Effector memory CD8-positive, alpha-beta T cell (primary cell): Measurements from ENCODE around the gene ZBTB17.
A peak's percentile ranks its signal among the peaks of the same experiment; 100 is the strongest.

Experiments used
- ATAC-seq: fragments of 150-1000 bp; cut with Tn5 transposase; replicated peaks from 2 replicates; pipeline ENCODE4 v1.10.0; 2021; ENCODE audit warnings: mild to moderate bottlenecking, moderate library complexity
- DNase-seq, 3 experiments: peaks; one replicate each; pipeline ENCODE4 v3.0.0; 2021
- H3K27ac Mint-ChIP-seq, 2 donors: one replicate each; pipeline ENCODE4 v1.8.0; 2022; ENCODE audit warnings: mild to moderate bottlenecking in 2 of 2, mixed read lengths in 2 of 2, moderate library complexity in 2 of 2
- H3K27me3 Mint-ChIP-seq, 2 donors: one replicate each; pipeline ENCODE4 v1.8.0; 2022; ENCODE audit warnings: mixed read lengths in 2 of 2
- H3K36me3 Mint-ChIP-seq: one replicate; pipeline ENCODE4 v1.8.0; 2022; ENCODE audit warnings: mild to moderate bottlenecking, moderate library complexity, mixed read lengths; ENCODE audit not compliant: insufficient read depth
- H3K4me1 Mint-ChIP-seq, 2 donors: one replicate each; pipeline ENCODE4 v1.8.0; 2022; ENCODE audit warnings: low read depth in 2 of 2, mixed read lengths in 2 of 2
- H3K4me3 Mint-ChIP-seq, 2 donors: one replicate each; pipeline ENCODE4 v1.8.0; 2022; ENCODE audit warnings: mild to moderate bottlenecking in 2 of 2, mixed read lengths in 2 of 2, moderate library complexity in 2 of 2
- H3K9me3 Mint-ChIP-seq, 2 donors: one replicate each; pipeline ENCODE4 v1.8.0; 2022; ENCODE audit warnings: mixed read lengths in 2 of 2

ZBTB17 gene

DNA sequence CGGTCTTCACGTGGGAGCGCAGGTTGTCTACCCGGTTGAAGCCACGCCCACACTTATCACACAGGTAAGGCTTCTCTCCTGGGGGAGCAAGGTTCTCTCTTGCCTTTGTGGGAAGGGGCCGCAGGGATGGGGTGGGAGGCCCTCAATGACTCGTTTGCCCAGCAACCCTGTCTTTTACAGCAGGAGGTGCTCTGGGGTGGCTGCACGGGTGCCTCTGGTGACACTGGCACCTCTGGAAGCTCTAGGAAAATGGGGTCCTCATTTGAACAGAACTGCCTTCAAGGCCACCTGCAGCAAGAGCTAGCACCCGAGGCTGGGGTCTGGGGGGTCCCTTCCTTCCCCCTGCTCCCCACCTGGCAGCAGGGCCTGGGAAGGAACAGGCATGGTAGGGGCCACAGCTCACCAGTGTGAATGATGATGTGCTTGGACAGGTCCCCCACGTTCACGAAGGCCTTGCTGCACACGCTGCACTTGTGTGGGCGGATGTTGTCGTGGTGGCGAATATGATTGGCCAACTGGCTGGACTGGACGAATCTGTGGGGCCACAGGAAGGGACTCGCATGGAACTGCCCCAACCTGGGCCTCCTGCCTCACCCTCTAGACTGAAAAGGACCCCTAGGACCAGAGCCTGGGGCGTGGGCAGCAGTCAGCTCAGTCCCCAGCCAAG lies 33.1 kb downstream of the ZBTB17 start:
- Mint-ChIP-seq H3K9me3 (no peaks in the 10 kb centered on the region), H3K4me1 (peaks cover 0 to 7% of the 10 kb centered on the region in 2 donors), H3K36me3 (peaks cover 43% of the 10 kb centered on the region), H3K4me3 (no peak overlapping the region), H3K27me3 (no peaks in the 10 kb centered on the region), H3K27ac (peak overlapping the region in 1 of 2 donors; percentile 82)
- no peak for DNase-seq
- ATAC-seq = no peak

- Mint-ChIP-seq H3K9me3 (no peaks in the 10 kb centered on the region), H3K36me3 (peaks cover 48% of the 10 kb centered on the region), H3K4me3 (no peak overlapping the region), H3K27me3 (no peaks in the 10 kb centered on the region), H3K27ac (peak overlapping the region in 1 of 2 donors; percentile 82), H3K4me1 (peaks cover 0 to 4% of the 10 kb centered on the region in 2 donors)
- ATAC-seq (no peak), DNase-seq (no peak)
Observed at GRCh38 chr1:15941899-15942660, 33.8 kb downstream of the ZBTB17 start.

DNA sequence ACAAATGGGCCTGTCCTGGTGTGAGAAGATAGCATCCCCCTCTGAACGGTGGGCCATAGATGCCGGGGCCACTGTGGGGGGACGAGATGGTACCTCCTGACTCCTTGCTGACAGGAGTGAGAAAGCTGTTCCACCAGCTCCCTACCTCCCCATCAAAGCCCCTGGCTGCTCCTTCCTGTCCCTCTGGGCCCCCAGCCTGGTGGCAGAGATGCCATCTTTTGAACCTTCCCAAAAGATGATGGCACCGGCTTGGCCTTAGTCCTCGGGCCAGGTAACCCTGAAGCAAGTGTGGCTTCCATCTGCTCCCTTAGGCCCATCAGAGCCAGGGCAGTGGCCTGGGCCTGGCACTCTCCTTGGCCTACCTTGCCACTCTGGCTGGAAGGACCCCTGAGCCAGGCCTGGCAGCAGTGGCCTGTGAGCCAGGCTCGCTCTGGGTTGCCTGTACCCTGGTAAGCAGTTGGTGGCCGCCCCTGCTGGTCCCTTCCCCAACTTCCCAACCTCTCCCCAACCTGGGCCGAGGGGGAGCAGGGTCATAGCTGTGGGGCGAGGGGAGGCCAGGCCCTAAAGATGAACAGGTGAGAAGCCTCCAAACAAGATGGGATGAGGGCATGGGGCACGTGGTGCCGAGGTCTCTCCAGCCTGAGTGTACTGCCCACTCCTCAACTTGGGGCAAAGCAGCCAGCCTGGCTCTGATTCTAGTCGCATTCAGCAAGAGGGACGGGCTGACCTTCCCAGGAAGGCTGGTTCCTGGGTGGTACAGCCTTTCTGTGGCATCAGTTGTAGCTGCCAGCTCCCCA lies 34.7 kb downstream of the ZBTB17 start:
- Mint-ChIP-seq H3K36me3 (peaks cover 51% of the 10 kb centered on the region), H3K4me1 (peaks cover 0 to 1% of the 10 kb centered on the region in 2 donors), H3K4me3 (no peak overlapping the region), H3K27ac (peak overlapping the region; percentile 68 to 71), H3K9me3 (no peaks in the 10 kb centered on the region), H3K27me3 (no peaks in the 10 kb centered on the region)
- ATAC-seq (no peak), DNase-seq (no peak)

DNA sequence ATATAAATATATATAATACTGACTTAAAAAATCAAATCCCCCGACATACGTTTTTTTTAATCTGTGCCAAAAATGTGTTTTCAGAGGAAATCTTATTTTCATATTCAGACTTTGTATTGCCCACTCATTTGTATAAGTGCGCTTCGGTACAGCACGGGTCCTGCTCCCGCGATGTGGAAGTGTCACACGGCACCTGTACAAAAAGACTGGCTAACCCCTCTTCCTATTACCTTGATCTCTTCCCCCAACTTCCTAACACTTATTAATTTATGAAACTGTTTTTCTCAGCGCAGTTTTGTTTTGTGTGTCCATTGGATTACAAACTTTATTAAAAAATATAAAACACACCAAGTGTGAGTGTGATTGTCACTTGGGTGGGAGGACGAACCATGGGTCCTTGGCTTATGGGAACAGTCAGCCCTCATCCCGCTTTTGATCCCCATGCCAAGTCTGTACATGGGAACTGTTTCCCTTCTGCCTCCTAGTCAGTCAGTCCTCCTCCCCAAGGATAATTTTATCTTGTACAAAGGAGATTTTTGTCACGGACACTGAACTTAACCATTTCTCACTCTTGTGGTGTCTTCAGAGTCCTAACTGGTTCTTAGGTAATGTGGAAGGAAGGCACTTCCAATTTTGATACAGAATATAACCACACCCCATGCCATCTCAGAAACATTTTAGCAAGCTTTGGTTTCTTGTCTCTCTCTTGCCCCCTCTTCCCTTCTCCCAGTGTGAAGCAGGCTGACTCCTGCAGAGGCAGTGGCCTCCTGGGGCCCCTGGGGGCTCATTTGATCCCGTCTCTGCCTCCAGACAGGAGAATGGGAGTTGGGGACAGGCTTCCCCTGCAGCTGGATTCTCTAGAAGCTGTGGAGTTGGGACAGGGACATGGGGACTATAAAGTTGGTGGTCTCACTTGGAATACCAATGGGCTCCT lies 35.5 kb downstream of the ZBTB17 start:
- H3K27ac Mint-ChIP-seq = peak overlapping the region; percentile 15 to 71
- ATAC-seq (no peak), DNase-seq (no peak)
- H3K4me3 Mint-ChIP-seq = no peak overlapping the region
- no peaks in the 10 kb centered on the region for H3K27me3 Mint-ChIP-seq
- no peaks in the 10 kb centered on the region for H3K4me1 Mint-ChIP-seq
- H3K36me3 Mint-ChIP-seq = peaks cover 52% of the 10 kb centered on the region
- no peaks in the 10 kb centered on the region for H3K9me3 Mint-ChIP-seq

GRCh38 chr1:15939181-15940109 lies 36.5 kb downstream of the ZBTB17 start:
- Mint-ChIP-seq H3K4me3 (no peak overlapping the region), H3K36me3 (peaks cover 54% of the 10 kb centered on the region), H3K27me3 (no peaks in the 10 kb centered on the region), H3K9me3 (no peaks in the 10 kb centered on the region), H3K4me1 (peaks cover 0 to 2% of the 10 kb centered on the region in 2 donors), H3K27ac (peak overlapping the region; percentile 15 to 71)
- no peak for ATAC-seq
- no peak for DNase-seq

GRCh38 chr1:15938628-15939161 lies 37.2 kb downstream of the ZBTB17 start:
- H3K36me3 Mint-ChIP-seq = peaks cover 62% of the 10 kb centered on the region
- no peak for ATAC-seq
- H3K4me1 Mint-ChIP-seq = peaks cover 0 to 2% of the 10 kb centered on the region in 2 donors
- no peak for DNase-seq
- no peak overlapping the region for H3K4me3 Mint-ChIP-seq
- H3K27ac Mint-ChIP-seq = peak overlapping the region; percentile 15 to 68
- H3K27me3 Mint-ChIP-seq = no peaks in the 10 kb centered on the region
- no peaks in the 10 kb centered on the region for H3K9me3 Mint-ChIP-seq

DNA sequence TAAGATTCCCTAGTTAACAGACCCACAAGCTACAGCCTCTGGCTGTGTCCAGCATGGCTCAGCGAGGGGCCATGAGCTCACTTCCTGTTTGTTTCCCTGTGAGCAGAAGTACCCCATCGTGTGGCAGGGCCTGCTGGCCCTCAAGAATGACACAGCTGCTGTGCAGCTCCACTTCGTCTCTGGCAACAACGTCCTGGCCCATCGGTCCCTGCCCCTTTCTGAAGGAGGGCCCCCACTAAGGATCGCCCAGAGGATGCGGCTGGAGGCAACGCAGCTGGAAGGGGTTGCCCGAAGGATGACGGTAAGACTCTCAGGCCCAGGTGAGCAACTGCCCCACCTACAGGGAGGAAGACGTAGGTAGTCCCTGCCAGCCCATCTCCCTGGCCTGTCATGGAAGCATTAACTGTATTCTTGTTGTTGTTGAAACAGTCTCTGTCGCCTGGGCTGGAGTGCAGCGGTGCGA lies 38.2 kb downstream of the ZBTB17 start:
- Mint-ChIP-seq H3K36me3 (peaks cover 58% of the 10 kb centered on the region), H3K27me3 (no peaks in the 10 kb centered on the region), H3K4me3 (no peak overlapping the region), H3K4me1 (peaks cover 0 to 2% of the 10 kb centered on the region in 2 donors), H3K9me3 (no peaks in the 10 kb centered on the region), H3K27ac (peak overlapping the region; percentile 68 to 73)
- DNase-seq (no peak), ATAC-seq (no peak)

- Mint-ChIP-seq H3K4me3 (no peak overlapping the region), H3K36me3 (peaks cover 64% of the 10 kb centered on the region)
Observed at GRCh38 chr1:15937146-15937545, 38.8 kb downstream of the ZBTB17 start.

DNA sequence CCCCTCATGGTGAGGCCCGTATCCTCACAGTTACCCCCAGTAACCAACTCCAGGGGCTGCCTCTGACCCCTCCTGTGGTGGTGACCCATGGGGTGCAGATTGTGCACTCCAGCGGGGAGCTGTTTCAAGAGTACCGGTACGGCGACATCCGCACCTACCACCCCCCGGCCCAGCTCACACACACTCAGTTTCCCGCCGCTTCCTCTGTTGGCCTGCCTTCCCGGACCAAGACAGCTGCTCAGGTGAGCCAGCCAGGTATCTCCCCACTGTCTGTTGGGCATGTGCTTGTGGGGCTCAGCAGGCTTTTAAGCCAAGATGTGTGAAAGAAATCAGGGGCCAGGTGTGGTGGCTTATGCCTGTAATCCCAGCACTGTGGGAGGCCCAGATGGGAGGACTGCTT lies 39.9 kb downstream of the ZBTB17 start:
- DNase-seq (no peak), ATAC-seq (no peak)
- no peaks in the 10 kb centered on the region for H3K9me3 Mint-ChIP-seq
- H3K27ac Mint-ChIP-seq = peak overlapping the region in 1 of 2 donors; percentile 57
- no peaks in the 10 kb centered on the region for H3K27me3 Mint-ChIP-seq
- H3K4me3 Mint-ChIP-seq = no peak overlapping the region
- peaks cover 59% of the 10 kb centered on the region for H3K36me3 Mint-ChIP-seq
- H3K4me1 Mint-ChIP-seq = peaks cover 0 to 2% of the 10 kb centered on the region in 2 donors

More at GRCh38 chr1:15937146-15937545, 38.8 kb downstream of the ZBTB17 start:
- ATAC-seq = no peak
- H3K4me1 Mint-ChIP-seq = peaks cover 0 to 2% of the 10 kb centered on the region in 2 donors
- no peaks in the 10 kb centered on the region for H3K27me3 Mint-ChIP-seq
- peak overlapping the region; percentile 68 to 73 for H3K27ac Mint-ChIP-seq
- H3K9me3 Mint-ChIP-seq = no peaks in the 10 kb centered on the region
- DNase-seq = no peak

GRCh38 chr1:15935056-15935950 lies 40.6 kb downstream of the ZBTB17 start:
- Mint-ChIP-seq H3K27ac (peak overlapping the region in 1 of 2 donors; percentile 89), H3K36me3 (peaks cover 63% of the 10 kb centered on the region), H3K4me1 (peaks cover 0 to 2% of the 10 kb centered on the region in 2 donors), H3K4me3 (no peak overlapping the region), H3K9me3 (no peaks in the 10 kb centered on the region), H3K27me3 (no peaks in the 10 kb centered on the region)
- no peak for DNase-seq
- ATAC-seq = no peak
